WTC11 (cell line): ENCODE measurements around the gene SETD9.

ENCODE experiments used
- CREB1 ChIP-seq: sonication (generic); formaldehyde crosslinking; IDR thresholded peaks from 2 replicates; pipeline ENCODE4 v1.8.0; 2023; ENCODE audit warnings: mild to moderate bottlenecking, missing genetic modification reagents
- FOXK1 ChIP-seq: sonication (generic); formaldehyde crosslinking; IDR thresholded peaks from 2 replicates; pipeline ENCODE4 v1.8.0; 2022; ENCODE audit warnings: mild to moderate bottlenecking, moderate library complexity, missing genetic modification reagents
- NR2C2 ChIP-seq: sonication (generic); formaldehyde crosslinking; IDR thresholded peaks from 2 replicates; pipeline ENCODE4 v1.8.0; 2022; ENCODE audit warnings: mild to moderate bottlenecking, missing genetic modification reagents
- SOX15 ChIP-seq: fragments of 250-450 bp; sonication (Bioruptor Pico); IDR thresholded peaks from 2 replicates; pipeline ENCODE4 v1.9.0; 2021; ENCODE audit warnings: mild to moderate bottlenecking
- SP1 ChIP-seq: sonication (generic); formaldehyde crosslinking; conservative IDR thresholded peaks from 2 replicates; pipeline ENCODE4 v1.8.1; 2022; ENCODE audit warnings: missing genetic modification reagents
- ZNF138 ChIP-seq: sonication (generic); formaldehyde crosslinking; conservative IDR thresholded peaks from 2 replicates; pipeline ENCODE4 v1.8.1; 2022; ENCODE audit warnings: mild to moderate bottlenecking, moderate library complexity, missing genetic modification reagents
- ZNF232 ChIP-seq: sonication (generic); formaldehyde crosslinking; IDR thresholded peaks from 2 replicates; pipeline ENCODE4 v1.8.0; 2022; ENCODE audit warnings: mild to moderate bottlenecking, missing genetic modification reagents
- ZNF416 ChIP-seq: fragments of 250-450 bp; sonication (Bioruptor Pico); IDR thresholded peaks from 2 replicates; pipeline ENCODE4 v1.9.0; 2021; ENCODE audit warnings: mild to moderate bottlenecking, inconsistent platforms
- TF ChIP-seq, protein P1 (sequence below): fragments of 200-600 bp; IDR thresholded peaks from 2 replicates; pipeline ENCODE4 v1.8.0; 2022; ENCODE audit warnings: antibody characterized with exemption
- TF ChIP-seq, protein P2 (sequence below): sonication (generic); formaldehyde crosslinking; IDR thresholded peaks from 2 replicates; pipeline ENCODE4 v1.8.0; 2022; ENCODE audit warnings: mild to moderate bottlenecking, missing genetic modification reagents
- TF ChIP-seq, protein P3 (sequence below): sonication (generic); formaldehyde crosslinking; IDR thresholded peaks from 2 replicates; pipeline ENCODE4 v1.8.1; 2023; ENCODE audit warnings: mild to moderate bottlenecking, missing genetic modification reagents, moderate library complexity

DNA sequence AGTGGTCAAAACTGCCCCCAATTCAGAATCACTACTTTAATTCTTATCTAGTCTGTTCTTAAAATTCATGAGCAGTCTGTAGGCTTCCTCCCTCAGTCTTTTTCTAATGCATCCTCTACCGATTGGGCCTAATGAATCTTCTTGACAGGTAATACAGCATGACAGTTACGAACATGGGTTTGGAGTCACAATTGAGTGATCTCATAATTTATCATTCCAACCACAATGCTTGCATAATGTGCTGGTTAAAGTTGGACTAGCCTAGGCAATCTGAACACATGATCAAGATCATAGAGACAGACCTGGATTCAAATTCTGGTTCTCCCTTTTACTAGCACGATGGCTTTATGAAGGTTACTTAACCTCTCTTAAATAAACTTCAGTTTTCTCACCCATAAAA is 33.1 kb upstream of the SETD9 start:
- TF ChIP-seq, protein P1, sequence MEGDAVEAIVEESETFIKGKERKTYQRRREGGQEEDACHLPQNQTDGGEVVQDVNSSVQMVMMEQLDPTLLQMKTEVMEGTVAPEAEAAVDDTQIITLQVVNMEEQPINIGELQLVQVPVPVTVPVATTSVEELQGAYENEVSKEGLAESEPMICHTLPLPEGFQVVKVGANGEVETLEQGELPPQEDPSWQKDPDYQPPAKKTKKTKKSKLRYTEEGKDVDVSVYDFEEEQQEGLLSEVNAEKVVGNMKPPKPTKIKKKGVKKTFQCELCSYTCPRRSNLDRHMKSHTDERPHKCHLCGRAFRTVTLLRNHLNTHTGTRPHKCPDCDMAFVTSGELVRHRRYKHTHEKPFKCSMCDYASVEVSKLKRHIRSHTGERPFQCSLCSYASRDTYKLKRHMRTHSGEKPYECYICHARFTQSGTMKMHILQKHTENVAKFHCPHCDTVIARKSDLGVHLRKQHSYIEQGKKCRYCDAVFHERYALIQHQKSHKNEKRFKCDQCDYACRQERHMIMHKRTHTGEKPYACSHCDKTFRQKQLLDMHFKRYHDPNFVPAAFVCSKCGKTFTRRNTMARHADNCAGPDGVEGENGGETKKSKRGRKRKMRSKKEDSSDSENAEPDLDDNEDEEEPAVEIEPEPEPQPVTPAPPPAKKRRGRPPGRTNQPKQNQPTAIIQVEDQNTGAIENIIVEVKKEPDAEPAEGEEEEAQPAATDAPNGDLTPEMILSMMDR = no peak
- no peak for TF ChIP-seq FOXK1 (CRISPR knock-in tag)
- no peak for TF ChIP-seq NR2C2
- TF ChIP-seq ZNF232 (CRISPR knock-in tag) = no peak
- TF ChIP-seq CREB1 (CRISPR knock-in tag) = no peak
- TF ChIP-seq, protein P2, sequence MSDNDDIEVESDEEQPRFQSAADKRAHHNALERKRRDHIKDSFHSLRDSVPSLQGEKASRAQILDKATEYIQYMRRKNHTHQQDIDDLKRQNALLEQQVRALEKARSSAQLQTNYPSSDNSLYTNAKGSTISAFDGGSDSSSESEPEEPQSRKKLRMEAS (CRISPR knock-in tag) = no peak
- TF ChIP-seq SOX15 (CRISPR knock-in tag) = no peak
- TF ChIP-seq, protein P3, sequence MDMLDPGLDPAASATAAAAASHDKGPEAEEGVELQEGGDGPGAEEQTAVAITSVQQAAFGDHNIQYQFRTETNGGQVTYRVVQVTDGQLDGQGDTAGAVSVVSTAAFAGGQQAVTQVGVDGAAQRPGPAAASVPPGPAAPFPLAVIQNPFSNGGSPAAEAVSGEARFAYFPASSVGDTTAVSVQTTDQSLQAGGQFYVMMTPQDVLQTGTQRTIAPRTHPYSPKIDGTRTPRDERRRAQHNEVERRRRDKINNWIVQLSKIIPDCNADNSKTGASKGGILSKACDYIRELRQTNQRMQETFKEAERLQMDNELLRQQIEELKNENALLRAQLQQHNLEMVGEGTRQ (CRISPR knock-in tag) = no peak
- no peak for TF ChIP-seq ZNF138
- no peak for TF ChIP-seq SP1 (CRISPR knock-in tag)
- TF ChIP-seq ZNF416 (CRISPR knock-in tag) = no peak
